ENCODE results near the gene FRMD5.
"Not testable (repeated sequence)": the region's sequence is repeated elsewhere in the genome, so short reads cannot be mapped to it uniquely, and the experiment has no call there.

- TF ChIP-seq, protein P1, sequence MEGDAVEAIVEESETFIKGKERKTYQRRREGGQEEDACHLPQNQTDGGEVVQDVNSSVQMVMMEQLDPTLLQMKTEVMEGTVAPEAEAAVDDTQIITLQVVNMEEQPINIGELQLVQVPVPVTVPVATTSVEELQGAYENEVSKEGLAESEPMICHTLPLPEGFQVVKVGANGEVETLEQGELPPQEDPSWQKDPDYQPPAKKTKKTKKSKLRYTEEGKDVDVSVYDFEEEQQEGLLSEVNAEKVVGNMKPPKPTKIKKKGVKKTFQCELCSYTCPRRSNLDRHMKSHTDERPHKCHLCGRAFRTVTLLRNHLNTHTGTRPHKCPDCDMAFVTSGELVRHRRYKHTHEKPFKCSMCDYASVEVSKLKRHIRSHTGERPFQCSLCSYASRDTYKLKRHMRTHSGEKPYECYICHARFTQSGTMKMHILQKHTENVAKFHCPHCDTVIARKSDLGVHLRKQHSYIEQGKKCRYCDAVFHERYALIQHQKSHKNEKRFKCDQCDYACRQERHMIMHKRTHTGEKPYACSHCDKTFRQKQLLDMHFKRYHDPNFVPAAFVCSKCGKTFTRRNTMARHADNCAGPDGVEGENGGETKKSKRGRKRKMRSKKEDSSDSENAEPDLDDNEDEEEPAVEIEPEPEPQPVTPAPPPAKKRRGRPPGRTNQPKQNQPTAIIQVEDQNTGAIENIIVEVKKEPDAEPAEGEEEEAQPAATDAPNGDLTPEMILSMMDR (IDR thresholded peaks at IDR 0.05): not testable (repeated sequence)
- not testable (repeated sequence) for TF ChIP-seq POLR2A (IDR thresholded peaks at IDR 0.05)
Observed at GRCh38 chr15:44000248-44000647, 194.8 kb downstream of the FRMD5 start.
